Lung (tissue), 12 donors: ENCODE data around the gene LRRC27. TPM values are rescaled to one million over a fixed set of nuclear protein-coding genes. Genes with fewer than 3 reads are reported as not detected.

Experiments used
- ATAC-seq: fragments of 200-7000 bp; cut with Tn5 transposase; one replicate; pipeline ENCODE4 v1.9.1; 2020; ENCODE audit warnings: moderate number of reproducible peaks; ENCODE audit not compliant: insufficient read depth, low FRiP score
- DNase-seq, 3 donors: peaks; one replicate each; pipeline ENCODE4 v3.0.0-alpha.2; 2013 to 2017
- H3K27ac ChIP-seq, 2 donors: one replicate each; pipeline ENCODE4 v1.5.1; 2013; ENCODE audit warnings: mild to moderate bottlenecking in 2 of 2, moderate library complexity in 2 of 2, control low read depth in 1 of 2, inconsistent platforms in 1 of 2, low read depth in 1 of 2, low read length in 1 of 2
- H3K27me3 ChIP-seq, 3 donors: one replicate each; pipeline ENCODE4 v1.5.1; 2013; ENCODE audit warnings: low read length in 2 of 3; ENCODE audit not compliant: control insufficient read depth in 3 of 3, insufficient read depth in 3 of 3
- H3K36me3 ChIP-seq, 4 donors: one replicate each; pipeline ENCODE4 v1.5.1; 2013; ENCODE audit warnings: low read length in 4 of 4, mild to moderate bottlenecking in 1 of 4, moderate library complexity in 1 of 4; ENCODE audit not compliant: control insufficient read depth in 4 of 4, insufficient read depth in 4 of 4
- H3K4me1 ChIP-seq, 5 donors: one replicate each; pipeline ENCODE4 v1.5.1; 2013; ENCODE audit warnings: low read length in 5 of 5, mild to moderate bottlenecking in 2 of 5, moderate library complexity in 1 of 5; ENCODE audit not compliant: control insufficient read depth in 5 of 5, insufficient read depth in 5 of 5
- H3K4me3 ChIP-seq: one replicate; pipeline ENCODE4 v1.5.1; 2013; ENCODE audit warnings: mild to moderate bottlenecking, control low read depth, moderate library complexity
- H3K9ac ChIP-seq, 2 donors: one replicate each; pipeline ENCODE4 v1.5.1; 2013; ENCODE audit warnings: low read length in 2 of 2, control low read depth in 1 of 2; ENCODE audit not compliant: insufficient read depth in 1 of 2
- H3K9me3 ChIP-seq, 4 donors: one replicate each; pipeline ENCODE4 v1.5.1; 2013; ENCODE audit warnings: low read length in 3 of 4, mild to moderate bottlenecking in 1 of 4, moderate library complexity in 1 of 4; ENCODE audit not compliant: control insufficient read depth in 4 of 4, insufficient read depth in 3 of 4
- CTCF ChIP-seq: IDR thresholded peaks from 2 replicates; pipeline ENCODE4 v1.5.1; 2012; ENCODE audit warnings: mild to moderate bottlenecking; ENCODE audit errors: control extremely low read depth, extremely low read depth
- WGBS, 2 donors: extraction: QIAGEN DNeasy Blood & Tissue Kit; methylation state at CpG; one replicate each; pipeline ENCODE4 v1.1.7; 2013; 5-methylcytosine and 5-hydroxymethylcytosine counted together
- polyA plus RNA-seq, 2 donors: library from polyadenylated mRNA; stranded (reverse); fragments of 200-250 nt; gene quantifications; one replicate each; pipeline ENCODE4 v1.2.1, GENCODE V29; 2013
- total RNA-seq, 2 donors: library from RNA; depleted of rRNA in 1 of 2; stranded (reverse); fragments of >200 nt in 1 of 2; gene quantifications; one replicate each; pipeline ENCODE4 v1.2.1, GENCODE V29; 2014 to 2021
- donor health status: control.
- donor health status: control.
- donor health status: Bipolar disorder and iron deficiency.
- donor health status: healthy.
- donor health status: DM: yes; HTN: yes; CAD: no.

LRRC27 gene
- total and polyA plus RNA-seq, 4 donors = 5.8 to 25.5 (median 17.2) TPM

- no peak for ATAC-seq
- no peak for DNase-seq
- no peaks in the 10 kb centered on the region for H3K4me1 ChIP-seq
- H3K27me3 ChIP-seq = no peaks in the 10 kb centered on the region
- no peak overlapping the region for H3K9ac ChIP-seq
- no peak overlapping the region for H3K4me3 ChIP-seq
- H3K9me3 ChIP-seq = peaks cover 0 to 2% (median 0%) of the 10 kb centered on the region in 4 donors
- peaks cover 0 to 14% (median 7%) of the 10 kb centered on the region in 4 donors for H3K36me3 ChIP-seq
- H3K27ac ChIP-seq = no peak overlapping the region
- no peak for TF ChIP-seq CTCF
- WGBS, 2 donors = 88 to 95% methylated on average over 4 of the region's 4 CpGs
Observed at GRCh38 chr10:132368391-132368790, 36.4 kb downstream of the LRRC27 start.

DNA sequence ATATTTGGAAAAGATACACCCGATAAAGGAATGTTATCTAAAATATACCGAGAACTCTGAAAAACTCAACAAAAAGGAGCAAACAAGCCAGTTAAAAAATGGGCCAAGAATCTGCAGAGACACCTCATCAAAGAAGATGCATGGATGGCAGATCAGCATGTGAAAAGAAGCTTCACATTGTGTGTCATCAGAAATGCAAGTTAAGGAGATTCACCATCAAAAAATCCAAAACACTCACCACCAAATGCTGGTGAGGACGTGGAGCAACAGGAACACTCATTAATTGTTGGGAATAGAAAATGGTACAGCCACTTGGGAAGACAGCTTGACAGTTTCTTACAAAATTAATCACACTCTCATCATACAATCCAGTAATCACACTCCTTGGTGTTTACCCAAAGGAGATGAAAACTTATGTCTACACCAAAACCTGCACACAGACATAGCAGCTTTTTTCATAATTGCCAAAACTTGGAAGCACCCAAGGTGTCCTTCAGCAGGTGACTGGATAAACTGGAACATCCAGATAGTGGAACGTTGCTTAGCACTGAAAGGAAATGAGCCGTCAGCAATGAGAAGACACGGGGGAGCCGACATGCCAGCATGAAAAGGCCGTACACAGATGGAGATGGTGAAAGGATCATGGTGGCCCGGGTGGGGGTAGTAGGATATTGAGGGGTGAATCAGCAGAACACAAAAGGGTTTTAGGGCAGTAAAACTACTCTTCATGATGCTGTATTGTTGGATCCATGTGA is 37.1 kb downstream of the LRRC27 start:
- 84 to 90% methylated on average over 9 of the region's 9 CpGs for WGBS, 2 donors
- Histone ChIP-seq H3K9ac (no peak overlapping the region), H3K27ac (no peak overlapping the region), H3K27me3 (no peaks in the 10 kb centered on the region), H3K4me1 (no peaks in the 10 kb centered on the region), H3K9me3 (peaks cover 0 to 2% (median 0%) of the 10 kb centered on the region in 4 donors), H3K36me3 (peaks cover 0 to 14% (median 7%) of the 10 kb centered on the region in 4 donors), H3K4me3 (no peak overlapping the region)
- DNase-seq (no peak), ATAC-seq (no peak)
- TF ChIP-seq CTCF = no peak

GRCh38 chr10:132369636-132370185 is 37.7 kb downstream of the LRRC27 start:
- ATAC-seq = no peak

More at GRCh38 chr10:132369636-132370185, 37.7 kb downstream of the LRRC27 start:
- H3K27ac ChIP-seq = no peak overlapping the region
- TF ChIP-seq CTCF = no peak
- H3K36me3 ChIP-seq = peaks cover 0 to 8% (median 7%) of the 10 kb centered on the region in 4 donors
- no peak overlapping the region for H3K9ac ChIP-seq
- H3K4me1 ChIP-seq = no peaks in the 10 kb centered on the region
- 89 to 98% methylated on average over 13 of the region's 13 CpGs for WGBS, 2 donors
- H3K4me3 ChIP-seq = no peak overlapping the region
- no peak for DNase-seq
- peaks cover 0 to 2% (median 0%) of the 10 kb centered on the region in 4 donors for H3K9me3 ChIP-seq
- H3K27me3 ChIP-seq = no peaks in the 10 kb centered on the region
